Loucy (cell line): ENCODE results near the gene MAD2L1BP.

ENCODE experiments used
- EZH2phosphoT487 ChIP-seq: fragments of 200-600 bp; IDR thresholded peaks from 2 replicates; pipeline ENCODE4 v1.6.1; 2018; ENCODE audit warnings: antibody characterized with exemption, mild to moderate bottlenecking, moderate library complexity, borderline replicate concordance
- TF ChIP-seq, protein P1 (sequence below): fragments of 200-600 bp; sonication (generic); conservative IDR thresholded peaks from 2 replicates; pipeline ENCODE4 v1.5.1; 2014; ENCODE audit warnings: mild to moderate bottlenecking, antibody characterized with exemption, low read length

DNA sequence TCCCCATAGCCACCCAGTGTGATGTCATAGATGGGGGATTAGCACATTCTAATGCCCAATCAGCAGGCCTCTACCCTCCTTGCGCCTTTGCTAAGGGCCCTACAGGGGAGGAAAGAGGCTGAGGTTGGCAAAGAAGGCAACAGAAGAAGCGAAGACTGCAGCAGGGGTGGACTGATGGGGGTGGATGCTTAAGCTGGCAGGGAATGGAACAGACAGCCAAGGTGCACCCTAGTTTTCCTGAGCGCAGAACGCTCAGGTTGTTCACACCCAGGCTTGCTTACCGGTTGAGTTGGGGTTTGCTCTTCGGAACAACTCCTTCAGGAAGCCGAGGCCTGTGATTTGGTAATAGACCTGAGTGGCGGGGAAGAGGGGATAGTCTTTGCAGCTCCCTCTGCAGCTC lies 39.3 kb downstream of the MAD2L1BP start:
- TF ChIP-seq, protein P1, sequence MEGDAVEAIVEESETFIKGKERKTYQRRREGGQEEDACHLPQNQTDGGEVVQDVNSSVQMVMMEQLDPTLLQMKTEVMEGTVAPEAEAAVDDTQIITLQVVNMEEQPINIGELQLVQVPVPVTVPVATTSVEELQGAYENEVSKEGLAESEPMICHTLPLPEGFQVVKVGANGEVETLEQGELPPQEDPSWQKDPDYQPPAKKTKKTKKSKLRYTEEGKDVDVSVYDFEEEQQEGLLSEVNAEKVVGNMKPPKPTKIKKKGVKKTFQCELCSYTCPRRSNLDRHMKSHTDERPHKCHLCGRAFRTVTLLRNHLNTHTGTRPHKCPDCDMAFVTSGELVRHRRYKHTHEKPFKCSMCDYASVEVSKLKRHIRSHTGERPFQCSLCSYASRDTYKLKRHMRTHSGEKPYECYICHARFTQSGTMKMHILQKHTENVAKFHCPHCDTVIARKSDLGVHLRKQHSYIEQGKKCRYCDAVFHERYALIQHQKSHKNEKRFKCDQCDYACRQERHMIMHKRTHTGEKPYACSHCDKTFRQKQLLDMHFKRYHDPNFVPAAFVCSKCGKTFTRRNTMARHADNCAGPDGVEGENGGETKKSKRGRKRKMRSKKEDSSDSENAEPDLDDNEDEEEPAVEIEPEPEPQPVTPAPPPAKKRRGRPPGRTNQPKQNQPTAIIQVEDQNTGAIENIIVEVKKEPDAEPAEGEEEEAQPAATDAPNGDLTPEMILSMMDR = no peak
- no peak for TF ChIP-seq EZH2phosphoT487
